Activated T-helper 2 cell treated with anti-CD3 and anti-CD28 coated beads, Interferon-gamma antibody, Interleukin-2, Interleukin-4, amounts not matched to agents 10 μg/mL and 5 μg/mL and 100 μg/mL, durations not matched to agents 14 hours and 24 hours and 36 hours (primary cell): ENCODE data around the gene ZNG1C. TPM values are rescaled to one million over a fixed set of nuclear protein-coding genes. Genes with fewer than 3 reads are reported as not detected.
"Not testable (repeated sequence)": the region's sequence is repeated elsewhere in the genome, so short reads cannot be mapped to it uniquely, and the experiment has no call there.

Experiments
- DNase-seq: peaks from one replicate; pipeline ENCODE4 v3.0.0; 2021; ENCODE audit warnings: low spot score
- H3K27ac Mint-ChIP-seq: one replicate; pipeline ENCODE4 v1.8.0; 2021; ENCODE audit warnings: mixed read lengths
- H3K27me3 Mint-ChIP-seq: one replicate; pipeline ENCODE4 v1.8.0; 2021; ENCODE audit warnings: low read depth, mixed read lengths
- H3K36me3 Mint-ChIP-seq: one replicate; pipeline ENCODE4 v1.8.0; 2021; ENCODE audit warnings: low read depth, mixed read lengths
- H3K4me1 Mint-ChIP-seq: one replicate; pipeline ENCODE4 v1.8.0; 2021; ENCODE audit warnings: low read depth, mixed read lengths
- H3K4me3 Mint-ChIP-seq: one replicate; pipeline ENCODE4 v1.8.0; 2021; ENCODE audit warnings: low read depth, mild to moderate bottlenecking, moderate library complexity, mixed read lengths
- H3K9me3 Mint-ChIP-seq: one replicate; pipeline ENCODE4 v1.8.0; 2021; ENCODE audit warnings: mixed read lengths
- intact Hi-C: fragments of 100-400 bp; cut with micrococcal nuclease; formaldehyde crosslinking; loops from one replicate; pipeline ENCODE4 v1.15.1; 2023
- total RNA-seq: library from RNA; stranded (reverse); gene quantifications from 2 replicates; pipeline ENCODE4 v1.2.3, GENCODE V29; 2022

The ZNG1C gene
- total RNA-seq, 1 donor from 2014 or later: 40.3 TPM

DNA sequence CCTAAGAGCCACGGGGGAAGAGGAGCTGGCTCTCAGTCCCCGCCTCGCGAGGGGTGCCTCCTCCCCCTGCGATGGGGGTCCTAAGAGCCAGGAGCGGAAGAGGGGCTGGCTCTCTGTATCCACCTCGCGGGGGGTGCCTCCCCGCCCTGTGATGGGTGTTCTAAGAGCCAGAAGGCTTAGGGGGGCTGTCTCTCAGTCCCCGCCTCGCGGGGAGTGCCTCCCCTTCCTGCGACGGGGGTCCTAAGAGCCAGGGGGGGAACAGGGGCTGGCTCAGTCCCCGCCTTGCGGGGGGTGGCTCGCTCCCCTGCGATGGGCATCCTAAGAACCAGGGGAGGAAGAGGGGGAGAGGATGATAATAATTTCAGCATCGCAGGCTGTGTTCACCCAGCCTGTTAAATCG, 82.7 kb downstream of the ZNG1C start:
- H3K4me1 Mint-ChIP-seq, H3K27ac Mint-ChIP-seq, H3K4me3 Mint-ChIP-seq, intact Hi-C loops, H3K36me3 Mint-ChIP-seq, H3K27me3 Mint-ChIP-seq, DNase-seq, H3K9me3 Mint-ChIP-seq: not testable (repeated sequence)

DNA sequence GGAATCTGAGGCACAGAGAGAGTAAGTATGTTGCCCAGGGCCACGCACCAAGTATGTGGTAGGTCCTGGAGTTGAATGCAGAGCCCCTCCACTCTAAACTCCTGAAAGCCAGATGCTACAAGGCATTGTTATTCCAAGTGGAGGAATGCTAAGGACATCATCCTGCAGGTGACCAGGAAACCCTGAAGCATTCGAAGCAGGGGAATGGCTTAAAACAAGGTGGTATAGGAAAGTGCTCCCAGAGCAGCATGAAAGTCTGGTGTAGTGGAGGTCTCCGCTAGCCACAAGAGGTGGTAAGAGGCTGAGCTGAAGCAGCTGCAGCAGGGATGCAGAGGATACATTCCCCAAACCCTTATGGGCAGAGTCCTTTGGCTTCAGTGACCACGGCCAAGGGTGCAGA, 87.3 kb downstream of the ZNG1C start:
- H3K4me1 Mint-ChIP-seq, H3K4me3 Mint-ChIP-seq, DNase-seq, H3K9me3 Mint-ChIP-seq, H3K27me3 Mint-ChIP-seq, H3K27ac Mint-ChIP-seq, intact Hi-C loops, H3K36me3 Mint-ChIP-seq: not testable (repeated sequence)

DNA sequence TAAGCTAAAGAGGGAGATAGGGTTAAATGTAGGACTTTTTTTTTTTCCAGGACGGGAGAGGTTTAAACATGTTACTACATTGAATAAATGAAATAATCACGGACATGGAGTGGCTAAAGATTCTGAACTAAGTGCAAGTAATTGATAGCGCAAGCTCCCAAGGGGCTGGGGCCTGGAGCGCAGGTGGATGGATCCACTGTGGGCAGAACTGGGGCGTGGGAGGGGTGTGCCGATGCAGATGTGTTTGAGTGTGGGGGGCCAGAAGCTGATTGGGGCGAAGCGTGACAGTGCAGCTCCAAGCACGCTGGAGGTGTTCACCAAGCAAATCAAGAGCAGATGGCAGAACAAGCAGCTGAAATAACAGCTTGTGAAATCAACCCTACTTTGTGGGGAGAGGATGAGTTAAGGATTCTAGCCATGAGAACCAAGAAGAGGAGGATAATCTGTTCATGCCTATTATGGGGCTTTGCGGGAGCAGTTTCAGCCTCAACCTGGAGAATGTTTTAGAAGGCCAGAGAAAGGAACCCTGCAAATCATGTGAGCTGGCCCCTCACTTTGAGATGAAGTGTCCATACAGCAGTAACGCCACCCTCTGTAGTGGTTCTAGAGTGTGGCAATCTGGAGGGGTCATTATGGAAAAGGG, 88.9 kb downstream of the ZNG1C start:
- H3K36me3 Mint-ChIP-seq, intact Hi-C loops, H3K4me3 Mint-ChIP-seq, DNase-seq, H3K27ac Mint-ChIP-seq, H3K27me3 Mint-ChIP-seq, H3K9me3 Mint-ChIP-seq, H3K4me1 Mint-ChIP-seq: not testable (repeated sequence)

DNA sequence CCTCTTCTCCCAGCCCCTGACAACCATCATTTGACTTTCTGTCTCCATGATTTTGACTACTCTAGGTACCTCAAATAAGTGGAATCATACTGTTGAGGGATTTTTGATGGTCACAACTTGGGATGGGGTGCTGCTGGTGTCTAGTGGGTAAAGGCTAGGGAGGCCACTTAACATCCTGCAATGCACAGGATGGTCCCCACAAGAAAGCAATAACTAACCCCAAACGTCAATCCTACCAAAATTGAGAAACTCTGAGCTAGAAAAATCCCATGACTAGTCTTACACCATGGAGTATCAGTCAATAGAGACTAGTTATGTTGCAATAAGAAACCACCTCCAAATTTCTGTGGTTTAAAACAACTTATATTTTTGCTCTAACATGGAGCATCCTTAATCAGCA, 90.3 kb downstream of the ZNG1C start:
- DNase-seq, H3K27me3 Mint-ChIP-seq, intact Hi-C loops: not testable (repeated sequence)

GRCh38 chr9:68335935-68336334, 94.2 kb downstream of the ZNG1C start:
- DNase-seq, H3K36me3 Mint-ChIP-seq, H3K9me3 Mint-ChIP-seq, intact Hi-C loops, H3K27me3 Mint-ChIP-seq, H3K27ac Mint-ChIP-seq, H3K4me1 Mint-ChIP-seq, H3K4me3 Mint-ChIP-seq: not testable (repeated sequence)

More for the DNA sequence above, 90.3 kb downstream of the ZNG1C start:
- not testable (repeated sequence) for H3K36me3 Mint-ChIP-seq, H3K27ac Mint-ChIP-seq, H3K4me1 Mint-ChIP-seq, H3K4me3 Mint-ChIP-seq, H3K9me3 Mint-ChIP-seq

DNA sequence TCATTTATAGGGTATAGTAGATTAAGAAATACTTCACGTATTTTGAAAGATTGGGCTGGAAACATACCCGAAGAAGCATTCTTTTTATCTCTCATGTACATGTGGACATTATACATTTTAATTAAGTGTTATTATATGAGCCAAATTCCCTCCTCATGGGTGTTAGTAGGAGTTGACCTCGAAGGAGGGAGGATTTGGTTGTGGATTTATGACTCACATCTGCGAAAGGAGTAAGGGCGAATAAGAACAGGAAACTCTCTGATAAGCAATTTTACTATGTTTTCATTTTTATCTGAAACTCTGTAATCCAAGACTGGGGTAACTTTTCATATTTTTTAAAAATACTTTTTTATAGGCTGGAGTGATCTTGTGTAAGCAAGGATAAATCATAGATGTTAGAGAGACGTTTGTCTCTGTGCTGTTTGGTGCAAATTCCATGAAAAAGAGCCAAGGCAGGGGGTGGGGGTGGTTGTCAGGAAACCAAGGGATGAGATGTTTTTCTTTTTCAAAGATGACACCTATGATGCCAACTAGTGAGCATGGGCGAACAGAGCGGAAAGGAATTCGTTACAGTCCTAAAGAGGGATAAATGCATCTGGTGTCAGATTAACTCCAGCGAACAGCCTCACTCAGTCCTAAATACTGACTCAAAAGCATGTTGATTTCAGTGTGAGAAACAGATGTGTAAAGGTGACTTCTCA, 95.0 kb downstream of the ZNG1C start:
- H3K27ac Mint-ChIP-seq, H3K4me1 Mint-ChIP-seq, H3K27me3 Mint-ChIP-seq, intact Hi-C loops, H3K4me3 Mint-ChIP-seq, H3K9me3 Mint-ChIP-seq, DNase-seq, H3K36me3 Mint-ChIP-seq: not testable (repeated sequence)

DNA sequence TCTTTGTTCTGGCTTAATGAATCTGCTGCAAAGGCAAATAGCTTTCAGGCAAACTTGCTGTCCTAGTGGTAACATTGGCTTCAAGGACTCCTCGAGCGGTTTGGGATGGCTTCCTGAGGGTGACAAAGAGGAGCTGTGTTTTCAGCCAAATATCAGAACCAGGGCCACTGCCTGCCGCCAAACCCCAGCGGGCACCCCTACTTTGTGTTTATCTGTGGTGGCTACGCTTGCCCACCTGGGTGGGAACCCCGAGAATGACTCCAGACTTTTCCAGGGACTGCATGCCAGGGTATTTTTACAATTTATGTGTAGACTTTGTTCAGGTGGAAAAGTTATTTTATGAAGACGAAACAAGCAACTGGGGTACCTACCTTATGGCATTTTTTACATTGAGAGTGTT, 96.2 kb downstream of the ZNG1C start:
- H3K27ac Mint-ChIP-seq, H3K27me3 Mint-ChIP-seq, intact Hi-C loops, H3K9me3 Mint-ChIP-seq, DNase-seq, H3K4me3 Mint-ChIP-seq, H3K36me3 Mint-ChIP-seq, H3K4me1 Mint-ChIP-seq: not testable (repeated sequence)

- H3K9me3 Mint-ChIP-seq, intact Hi-C loops, DNase-seq, H3K27ac Mint-ChIP-seq, H3K4me3 Mint-ChIP-seq, H3K36me3 Mint-ChIP-seq, H3K4me1 Mint-ChIP-seq: not testable (repeated sequence)
- peaks cover 13% of the 10 kb centered on the region for H3K27me3 Mint-ChIP-seq
These were observed 100.7 kb downstream of the ZNG1C start for GRCh38 chr9:68342265-68343025.

DNA sequence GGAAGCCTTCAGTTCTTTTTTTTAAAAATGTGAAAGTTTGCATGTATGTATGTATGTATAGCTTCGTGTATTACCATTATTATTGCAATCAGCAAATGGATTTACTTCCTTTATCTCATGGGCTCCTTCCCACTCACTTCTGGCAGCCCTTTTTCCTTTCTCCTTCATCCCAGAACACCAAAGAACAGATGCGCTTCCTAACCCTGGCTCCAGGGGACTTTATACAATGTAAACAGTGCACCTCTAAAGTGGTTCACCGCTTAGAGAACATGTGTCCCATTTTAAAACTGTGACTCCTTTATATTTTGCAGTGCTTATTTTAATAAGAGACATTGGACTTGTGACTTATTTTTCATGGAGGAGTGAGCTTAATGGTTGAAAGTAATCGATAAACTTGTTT, 101.5 kb downstream of the ZNG1C start:
- intact Hi-C loops, H3K36me3 Mint-ChIP-seq, H3K4me3 Mint-ChIP-seq, H3K9me3 Mint-ChIP-seq, DNase-seq, H3K27ac Mint-ChIP-seq, H3K4me1 Mint-ChIP-seq: not testable (repeated sequence)
- peaks cover 13% of the 10 kb centered on the region for H3K27me3 Mint-ChIP-seq

GRCh38 chr9:68343992-68344391, 102.2 kb downstream of the ZNG1C start:
- intact Hi-C loops, DNase-seq, H3K36me3 Mint-ChIP-seq, H3K9me3 Mint-ChIP-seq, H3K4me1 Mint-ChIP-seq, H3K27ac Mint-ChIP-seq, H3K4me3 Mint-ChIP-seq: not testable (repeated sequence)
- peaks cover 17% of the 10 kb centered on the region for H3K27me3 Mint-ChIP-seq

Other genes with a start within 250 kb of the ZNG1C start
- gene FOXD4L3, start 60.9 kb downstream of the ZNG1C start, total RNA-seq: not detected in 2 replicates
- 0.07 TPM in 1 of 2 replicates, not detected in the other for gene PGM5, start 114.6 kb downstream of the ZNG1C start, total RNA-seq